GM12891 (cell line): Measurements from ENCODE around the gene MTA2.

Experiments used
- PAX5 ChIP-seq: IDR thresholded peaks from 2 replicates; pipeline ENCODE4 v1.6.1; 2011; ENCODE audit warnings: low read length, moderate library complexity, mild to moderate bottlenecking; ENCODE audit not compliant: insufficient read depth, severe bottlenecking
- POLR2A ChIP-seq: IDR thresholded peaks from 2 replicates; pipeline ENCODE4 v1.6.1; 2011; ENCODE audit warnings: low read depth, low read length, control low read depth
- POLR2AphosphoS5 ChIP-seq: IDR thresholded peaks from 2 replicates; pipeline ENCODE4 v1.6.1; 2011; ENCODE audit warnings: low read depth, low read length, control low read depth
- POU2F2 ChIP-seq: IDR thresholded peaks from 2 replicates; pipeline ENCODE4 v1.6.1; 2011; ENCODE audit warnings: low read depth, mild to moderate bottlenecking, control low read depth, low read length, moderate library complexity
- SPI1 ChIP-seq: IDR thresholded peaks from 2 replicates; pipeline ENCODE4 v1.6.1; 2011; ENCODE audit warnings: low read depth, low read length, control low read depth
- TAF1 ChIP-seq: IDR thresholded peaks from 2 replicates; pipeline ENCODE4 v1.6.1; 2011; ENCODE audit warnings: low read depth, low read length, control low read depth

GRCh38 chr11:62572431-62572830, 29.2 kb downstream of the MTA2 start:
- TF ChIP-seq POLR2A (no peak), POLR2AphosphoS5 (no peak), TAF1 (no peak), PAX5 (no peak), SPI1 (no peak), POU2F2 (no peak)
